Measurements from ENCODE around the gene RNF213.

- TF ChIP-seq POLR2AphosphoS5 (IDR thresholded peaks at IDR 0.05) (peak in 1 of 3 donors; percentile 20), POLR2A (IDR thresholded peaks at IDR 0.05) (no peak)
Observed at GRCh38 chr17:80427366-80428282, 167.0 kb downstream of the RNF213 start.
